HG03025 (cell line): ENCODE data around the gene PSMB11.

Experiments
- ATAC-seq: cut with Tn5 transposase; IDR thresholded peaks from one replicate; pipeline ENCODE4 v1.9.1; 2021; ENCODE audit warnings: mild to moderate bottlenecking, moderate library complexity; ENCODE audit not compliant: unreplicated experiment, low FRiP score

PSMB11 gene

GRCh38 chr14:23040100-23040499, 1.9 kb upstream of the PSMB11 start:
- no peak for ATAC-seq

- no peak for ATAC-seq
Measured at GRCh38 chr14:23041729-23042128, 283 bp upstream of the PSMB11 start.

GRCh38 chr14:23043145-23043544, 1.1 kb downstream of the PSMB11 start:
- ATAC-seq = no peak

GRCh38 chr14:23043754-23044153, 1.7 kb downstream of the PSMB11 start:
- ATAC-seq = no peak

GRCh38 chr14:23044840-23045239, 2.8 kb downstream of the PSMB11 start:
- ATAC-seq = no peak

- no peak for ATAC-seq
Measured at GRCh38 chr14:23045419-23046357, 3.7 kb downstream of the PSMB11 start.

GRCh38 chr14:23047034-23047634, 5.1 kb downstream of the PSMB11 start:
- no peak for ATAC-seq

GRCh38 chr14:23047751-23048693, 6.0 kb downstream of the PSMB11 start:
- ATAC-seq = no peak

- ATAC-seq = no peak
Measured at GRCh38 chr14:23049011-23049410, 7.0 kb downstream of the PSMB11 start.

GRCh38 chr14:23051141-23052057, 9.4 kb downstream of the PSMB11 start:
- no peak for ATAC-seq

- ATAC-seq = no peak
Measured at GRCh38 chr14:23052182-23052623, 10.2 kb downstream of the PSMB11 start.

GRCh38 chr14:23052671-23053070, 10.7 kb downstream of the PSMB11 start:
- ATAC-seq = no peak

GRCh38 chr14:23053426-23053825, 11.4 kb downstream of the PSMB11 start:
- no peak for ATAC-seq

- no peak for ATAC-seq
Measured at GRCh38 chr14:23054000-23054811, 12.2 kb downstream of the PSMB11 start.

- no peak for ATAC-seq
Measured at GRCh38 chr14:23055147-23055550, 13.1 kb downstream of the PSMB11 start.

GRCh38 chr14:23055621-23056144, 13.7 kb downstream of the PSMB11 start:
- ATAC-seq = no peak

- no peak for ATAC-seq
Measured at GRCh38 chr14:23056145-23056955, 14.3 kb downstream of the PSMB11 start.
